HG03571 (cell line): ENCODE results near the gene DDX27.
A peak's percentile ranks its signal among the peaks of the same experiment; 100 is the strongest.
"Not testable (repeated sequence)": the region's sequence is repeated elsewhere in the genome, so short reads cannot be mapped to it uniquely, and the experiment has no call there.

ENCODE experiments used
- ATAC-seq: cut with Tn5 transposase; IDR thresholded peaks from one replicate; pipeline ENCODE4 v1.9.1; 2021; ENCODE audit not compliant: unreplicated experiment

The DDX27 gene, protein sequence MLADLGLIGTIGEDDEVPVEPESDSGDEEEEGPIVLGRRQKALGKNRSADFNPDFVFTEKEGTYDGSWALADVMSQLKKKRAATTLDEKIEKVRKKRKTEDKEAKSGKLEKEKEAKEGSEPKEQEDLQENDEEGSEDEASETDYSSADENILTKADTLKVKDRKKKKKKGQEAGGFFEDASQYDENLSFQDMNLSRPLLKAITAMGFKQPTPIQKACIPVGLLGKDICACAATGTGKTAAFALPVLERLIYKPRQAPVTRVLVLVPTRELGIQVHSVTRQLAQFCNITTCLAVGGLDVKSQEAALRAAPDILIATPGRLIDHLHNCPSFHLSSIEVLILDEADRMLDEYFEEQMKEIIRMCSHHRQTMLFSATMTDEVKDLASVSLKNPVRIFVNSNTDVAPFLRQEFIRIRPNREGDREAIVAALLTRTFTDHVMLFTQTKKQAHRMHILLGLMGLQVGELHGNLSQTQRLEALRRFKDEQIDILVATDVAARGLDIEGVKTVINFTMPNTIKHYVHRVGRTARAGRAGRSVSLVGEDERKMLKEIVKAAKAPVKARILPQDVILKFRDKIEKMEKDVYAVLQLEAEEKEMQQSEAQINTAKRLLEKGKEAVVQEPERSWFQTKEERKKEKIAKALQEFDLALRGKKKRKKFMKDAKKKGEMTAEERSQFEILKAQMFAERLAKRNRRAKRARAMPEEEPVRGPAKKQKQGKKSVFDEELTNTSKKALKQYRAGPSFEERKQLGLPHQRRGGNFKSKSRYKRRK

DNA sequence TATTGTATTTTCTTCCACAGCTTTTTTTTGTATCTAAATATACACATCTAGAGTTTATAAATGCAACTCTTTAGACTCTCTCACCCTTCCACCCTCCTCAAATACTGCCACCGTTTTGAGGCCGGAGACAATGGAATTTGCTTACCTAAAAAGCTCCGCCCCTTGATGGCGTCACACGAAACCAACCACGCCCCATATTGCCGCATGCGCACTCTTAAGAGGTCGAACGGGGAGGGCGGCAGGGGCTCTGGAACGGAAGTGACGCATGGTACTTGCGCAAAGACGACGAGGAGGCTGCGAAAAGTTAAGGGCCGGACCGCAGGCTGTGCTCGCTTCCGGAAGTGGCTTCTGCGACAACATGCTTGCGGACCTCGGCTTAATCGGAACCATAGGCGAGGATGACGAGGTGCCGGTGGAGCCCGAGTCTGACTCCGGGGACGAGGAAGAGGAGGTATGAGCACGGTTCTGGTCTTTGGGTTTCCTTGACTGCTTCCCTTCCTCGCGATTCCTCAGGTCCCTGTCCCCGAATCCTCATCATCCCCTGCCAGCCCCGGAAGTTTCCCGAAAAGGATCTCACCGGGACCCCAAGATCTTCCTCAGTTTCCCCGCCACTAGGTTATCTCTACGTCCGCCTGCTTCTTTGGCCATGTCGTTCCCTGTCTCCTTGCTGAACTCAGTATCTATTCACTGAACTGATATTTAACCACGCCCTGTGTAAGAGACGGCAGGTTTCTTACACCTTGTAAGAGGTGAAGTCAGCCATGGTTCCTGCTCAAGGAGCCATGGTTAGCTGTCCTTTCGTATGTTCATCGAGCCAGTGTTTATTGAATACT is at the start of gene DDX27:
DDX27 (plus strand) TSS at position 326 of the 833 bp plus-strand sequence; CDS start at position 359, 33 bp downstream.
- peak; percentile 81 for ATAC-seq

DNA sequence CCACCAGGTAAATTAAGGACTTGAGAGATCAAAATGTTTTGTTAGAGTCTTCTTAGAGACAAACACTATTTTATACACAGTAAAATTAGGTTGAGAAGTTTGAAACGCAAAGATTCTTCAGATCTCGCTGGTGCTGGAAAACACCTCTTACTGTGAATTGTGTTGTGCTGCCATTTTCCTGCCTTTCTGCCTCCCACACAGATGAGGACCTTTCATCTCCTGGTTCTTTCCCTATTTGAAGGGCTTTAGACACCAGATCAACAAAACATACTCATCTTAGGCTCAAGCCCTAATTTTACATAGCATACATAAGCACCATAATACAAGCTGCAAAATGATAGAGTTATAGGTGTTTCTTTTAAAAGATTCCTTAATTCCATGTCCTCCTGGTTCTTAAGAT is 49.7 kb upstream of the DDX27 start:
- ATAC-seq, result no peak

DNA sequence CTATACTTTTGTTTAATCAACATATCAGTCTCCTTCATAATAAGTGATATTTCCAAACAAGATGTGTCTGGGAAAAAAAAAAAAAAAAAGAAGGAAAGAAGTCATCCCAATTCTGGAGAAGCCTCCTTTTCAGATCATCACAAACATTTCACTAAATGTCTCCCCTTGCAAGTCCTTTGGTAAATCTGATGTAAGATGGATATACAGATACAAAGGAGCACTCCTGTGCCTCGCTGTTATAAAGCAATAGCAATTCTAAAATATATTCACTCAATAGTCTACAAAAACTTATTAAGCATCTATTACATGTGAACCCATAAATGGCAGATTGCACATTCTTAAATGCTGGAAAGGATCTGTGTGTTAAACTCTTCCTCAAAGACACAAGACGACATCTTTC is 48.5 kb upstream of the DDX27 start:
- no peak for ATAC-seq

DNA sequence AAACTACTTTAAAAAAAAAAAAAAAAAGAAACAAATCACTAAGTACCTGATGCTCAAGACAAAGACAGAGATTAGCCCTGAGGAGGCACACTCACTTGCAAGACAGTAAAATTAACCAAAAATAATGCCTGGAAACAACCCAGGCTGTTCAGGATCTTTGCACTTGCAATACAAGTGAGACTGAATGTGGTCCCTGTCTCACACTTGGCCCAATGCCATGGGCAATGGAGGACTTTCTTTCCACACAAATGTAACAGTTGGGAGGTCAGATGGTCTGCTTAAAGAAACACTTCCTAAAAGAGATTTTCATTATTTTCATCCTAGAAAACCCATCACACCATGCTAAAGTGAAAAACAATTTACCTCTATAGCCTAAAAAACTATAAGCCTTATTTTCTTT is 47.3 kb upstream of the DDX27 start:
- no peak for ATAC-seq

DNA sequence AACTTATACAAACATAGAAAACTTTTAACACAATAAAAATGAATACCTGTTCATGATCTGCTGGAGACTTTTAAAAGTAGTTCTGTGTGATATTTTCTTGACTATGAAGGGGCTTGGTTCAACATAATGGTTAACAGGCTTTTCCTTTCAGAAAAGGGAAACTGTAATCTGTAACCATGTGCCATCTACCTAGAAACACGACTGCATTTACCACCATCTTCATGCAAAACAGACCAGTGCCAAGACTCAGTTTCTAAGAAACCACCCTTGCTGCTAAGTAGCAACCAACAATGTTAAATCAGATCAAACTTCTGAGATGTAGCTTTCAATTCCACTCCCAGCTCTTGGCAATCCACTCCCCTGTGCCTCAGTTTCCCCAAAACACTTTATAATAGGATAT is 46.8 kb upstream of the DDX27 start:
- ATAC-seq, result no peak

DNA sequence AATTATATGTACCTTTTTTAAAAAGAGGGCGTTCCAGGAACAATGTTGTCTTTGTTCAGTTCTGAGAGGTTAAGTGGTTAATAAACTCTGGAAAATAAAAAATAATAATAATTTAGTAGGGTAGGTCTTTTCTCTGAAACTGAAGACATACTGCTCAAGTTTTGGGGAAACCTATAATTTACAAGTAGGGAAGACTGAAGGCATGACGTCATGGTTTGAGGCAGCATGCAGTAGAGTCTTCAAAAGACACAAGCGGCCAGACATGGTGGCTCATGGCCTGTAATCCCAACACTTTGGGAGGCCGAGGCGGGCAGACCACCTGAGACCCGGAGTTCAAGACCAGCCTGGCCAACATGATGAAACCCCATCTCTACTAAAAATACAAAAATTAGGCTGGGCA is 45.0 kb upstream of the DDX27 start:
- ATAC-seq, result no peak

DNA sequence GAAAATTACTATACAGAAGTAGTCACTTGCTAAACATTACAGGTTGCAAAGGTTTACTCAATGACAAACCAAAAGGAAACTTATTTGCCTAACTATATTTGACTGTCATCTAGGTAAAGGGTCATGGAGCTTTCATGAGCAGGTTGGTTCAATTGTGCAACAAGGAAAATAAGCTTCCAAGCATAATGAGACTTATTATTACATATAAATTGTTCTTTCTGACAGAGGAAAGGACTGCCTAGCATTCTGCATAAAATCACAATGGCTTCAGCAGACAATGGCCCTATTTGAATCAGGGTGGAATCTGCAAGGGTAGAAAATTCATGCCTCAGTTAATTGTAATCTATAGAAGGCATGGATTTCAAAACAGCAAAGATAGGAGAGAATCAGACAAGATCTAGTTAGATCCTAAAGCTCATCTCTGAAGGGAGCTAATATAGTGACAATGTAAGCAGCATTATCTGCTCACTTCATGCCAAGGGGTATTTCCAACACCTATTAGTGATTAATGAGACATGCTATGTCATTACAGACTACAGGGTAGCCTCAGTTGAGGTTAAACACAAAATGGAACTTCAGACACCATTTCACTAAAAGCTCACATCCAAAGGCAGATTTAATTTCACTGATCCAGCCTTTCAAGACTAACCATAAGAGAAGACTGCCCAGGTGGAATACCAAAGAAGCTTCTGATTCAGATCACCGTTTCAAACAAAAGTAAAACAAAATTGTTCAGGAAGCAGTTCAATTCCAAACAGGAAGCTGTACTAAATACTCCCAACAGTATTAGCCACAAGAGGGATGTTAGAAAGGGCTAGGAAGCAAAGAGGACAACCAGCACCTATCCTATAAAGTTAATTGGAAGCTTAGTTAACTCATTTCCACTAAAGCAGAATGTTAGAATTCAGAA is 39.6 kb upstream of the DDX27 start:
- no peak for ATAC-seq

DNA sequence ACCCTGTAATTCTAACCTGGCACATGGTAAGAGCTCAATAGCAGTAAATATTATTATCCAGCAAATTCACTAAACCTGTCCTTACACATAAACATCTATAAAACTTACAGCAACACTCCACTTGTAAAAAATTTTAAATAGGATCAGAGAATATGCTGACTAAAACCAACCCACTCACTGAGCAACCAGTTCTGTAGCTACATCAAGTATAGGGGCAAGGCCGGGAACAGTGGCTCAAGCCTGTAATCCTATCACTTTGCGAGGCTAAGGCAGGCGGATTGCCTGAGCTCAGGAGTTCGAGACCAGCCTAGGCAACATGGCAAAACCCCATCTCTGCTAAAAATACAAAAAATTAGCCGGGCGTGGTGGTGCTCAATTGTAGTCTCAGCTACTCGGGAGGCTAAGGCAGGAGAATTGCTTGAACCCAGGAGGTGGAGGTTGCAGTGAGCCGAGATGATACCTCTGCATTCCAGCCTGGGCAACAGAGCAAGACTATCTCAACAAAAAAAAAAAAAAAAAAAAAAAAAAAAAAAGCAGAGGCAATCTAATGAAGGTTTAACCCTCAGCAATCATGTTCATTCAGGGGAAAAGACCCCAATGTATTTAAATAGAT is 37.8 kb upstream of the DDX27 start:
- no peak for ATAC-seq

DNA sequence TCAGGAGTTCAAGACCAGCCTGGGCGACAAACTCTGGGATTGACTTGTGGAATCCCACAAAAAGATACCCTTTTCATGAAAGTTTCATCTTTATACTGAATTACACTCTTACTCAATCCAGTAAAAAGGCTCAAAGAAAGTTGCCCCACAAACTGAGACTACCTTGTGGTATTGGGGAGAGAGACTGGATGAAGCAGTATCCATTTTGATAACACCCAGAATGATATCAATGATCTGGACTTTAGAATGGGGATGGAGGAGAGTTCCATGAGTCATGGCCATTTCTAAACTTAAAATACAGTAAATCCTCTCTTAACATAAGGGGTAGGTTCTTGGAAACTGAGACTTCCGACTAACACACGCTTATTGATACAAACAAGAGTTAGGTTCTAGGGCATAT is 35.8 kb upstream of the DDX27 start:
- ATAC-seq, result no peak

DNA sequence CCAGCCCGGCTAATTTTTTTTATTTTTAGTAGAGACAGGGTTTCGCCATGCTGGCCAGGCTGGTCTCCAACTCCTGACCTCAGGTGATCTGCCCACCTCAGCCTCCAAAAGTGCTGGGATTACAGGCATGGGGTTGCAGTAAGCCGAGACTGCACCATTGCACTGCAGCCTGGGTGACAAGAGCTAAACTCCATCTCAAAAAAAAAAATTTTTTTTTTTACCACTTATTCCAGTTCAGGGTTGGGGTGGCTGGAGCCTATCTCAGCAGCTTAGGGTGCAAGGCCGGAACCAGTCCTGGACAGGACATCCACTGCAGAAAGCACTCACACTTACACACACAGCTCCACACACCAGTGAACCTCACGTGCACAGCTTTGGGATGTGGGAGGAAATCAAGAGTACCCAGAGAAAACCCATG is 35.1 kb upstream of the DDX27 start:
- not testable (repeated sequence) for ATAC-seq

DNA sequence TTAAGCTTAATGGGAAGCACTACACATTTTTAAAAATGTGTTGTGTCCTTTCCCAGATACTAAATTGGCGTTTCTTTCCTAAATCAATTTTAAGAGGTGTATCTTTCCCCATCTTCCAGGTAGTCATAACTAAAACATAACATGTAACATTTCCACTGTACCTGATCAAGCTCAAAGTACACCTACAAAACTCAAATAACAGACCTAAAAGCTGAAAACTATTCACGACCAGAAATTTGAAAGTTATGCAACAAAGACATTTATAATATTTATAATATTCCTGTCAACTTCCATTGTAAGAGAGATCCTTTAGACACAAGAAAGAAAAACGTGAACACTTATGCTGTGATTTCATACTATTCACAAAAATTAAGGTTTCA is 34.5 kb upstream of the DDX27 start:
- no peak for ATAC-seq

DNA sequence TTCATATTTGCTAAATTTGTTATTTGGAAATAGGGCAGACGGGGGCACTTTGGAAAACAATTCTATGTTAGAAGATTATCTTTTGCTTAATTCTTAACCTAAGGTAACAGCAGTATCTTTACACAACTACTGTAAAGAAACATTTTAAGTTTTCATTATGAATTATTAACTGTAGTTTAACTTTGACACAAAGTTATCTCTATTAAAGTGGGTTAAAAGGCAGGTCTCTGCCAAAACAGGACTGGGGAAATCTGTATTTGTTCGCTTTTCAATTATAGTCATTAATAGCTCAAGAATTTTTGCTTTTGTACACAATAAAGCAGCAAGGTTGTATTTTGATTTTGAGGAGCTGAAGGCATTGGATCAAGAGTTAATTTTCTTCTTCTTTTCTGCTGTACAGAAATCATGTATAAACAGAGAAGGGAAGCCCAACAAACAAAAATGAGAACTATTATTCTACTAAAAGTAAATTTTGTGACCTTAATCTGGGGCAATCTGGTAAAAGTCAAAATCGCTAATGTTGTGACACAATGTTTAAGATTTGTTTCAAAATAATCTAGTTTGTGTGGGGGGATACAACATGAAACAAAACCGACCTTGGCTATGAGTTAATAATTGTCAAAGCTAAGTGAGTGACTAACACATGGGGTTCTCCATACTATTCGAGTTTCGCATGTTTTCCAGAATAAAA is 34.0 kb upstream of the DDX27 start:
- ATAC-seq, result no peak

DNA sequence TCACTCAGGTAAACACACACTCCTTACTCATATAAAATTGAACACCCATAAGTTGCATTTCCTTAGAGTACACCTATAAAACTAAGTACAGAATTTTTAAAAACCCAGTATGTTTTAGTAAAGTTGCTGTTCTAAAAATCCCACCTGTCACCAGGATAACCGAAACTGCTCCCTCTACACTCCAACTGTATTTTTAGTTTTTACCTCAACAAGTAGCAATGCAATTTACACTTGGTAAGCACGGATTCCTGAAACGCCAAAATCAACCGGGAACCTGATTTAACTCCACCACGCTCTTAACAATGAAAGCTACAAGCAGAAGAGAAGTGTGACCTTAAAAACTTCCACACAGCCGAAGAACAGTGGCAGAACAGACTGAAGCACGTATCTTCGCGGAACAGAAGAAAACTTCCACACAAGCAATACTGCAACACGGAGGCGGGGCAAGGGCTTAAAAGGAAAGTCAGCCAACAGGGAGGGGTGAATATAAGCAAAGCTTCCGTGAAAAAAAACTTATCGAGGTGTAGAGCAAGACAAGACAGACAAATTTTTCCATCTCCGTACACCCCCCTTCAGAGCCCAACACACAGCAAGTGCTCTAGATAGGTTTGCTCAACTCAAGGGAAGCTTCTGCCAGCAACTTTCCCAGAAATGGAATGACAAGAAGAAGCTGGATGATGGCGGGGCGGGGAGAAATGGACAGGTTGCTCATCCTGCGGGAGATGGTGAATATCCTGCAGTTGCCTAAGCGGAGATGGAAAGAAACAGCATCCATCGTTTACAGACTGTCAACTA is 32.5 kb upstream of the DDX27 start:
- no peak for ATAC-seq

DNA sequence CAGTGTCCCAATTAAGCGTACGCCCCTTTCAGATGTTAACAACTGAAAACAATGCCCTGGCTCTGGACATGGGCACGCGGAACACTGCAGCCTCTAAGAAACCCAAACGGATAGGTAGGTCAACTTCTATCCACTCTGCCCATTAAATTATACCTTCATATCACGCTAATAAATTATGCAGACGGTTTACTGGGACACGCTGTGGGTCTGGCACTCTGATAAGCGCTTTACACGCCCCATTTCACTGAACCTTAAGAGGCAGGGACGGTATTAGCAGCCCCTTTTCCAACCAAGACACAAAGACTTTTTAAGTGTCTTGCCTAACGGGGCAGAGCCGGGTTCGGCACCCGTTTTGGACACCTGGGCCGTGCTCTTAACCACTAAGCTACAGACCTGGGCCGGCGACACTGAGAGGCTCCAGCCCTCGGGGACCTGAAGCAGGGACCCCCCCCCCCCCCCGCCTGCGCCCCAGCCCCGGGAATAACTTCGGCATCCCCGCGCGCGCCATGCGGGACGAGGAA is 31.8 kb upstream of the DDX27 start:
- peak; percentile 1 for ATAC-seq

DNA sequence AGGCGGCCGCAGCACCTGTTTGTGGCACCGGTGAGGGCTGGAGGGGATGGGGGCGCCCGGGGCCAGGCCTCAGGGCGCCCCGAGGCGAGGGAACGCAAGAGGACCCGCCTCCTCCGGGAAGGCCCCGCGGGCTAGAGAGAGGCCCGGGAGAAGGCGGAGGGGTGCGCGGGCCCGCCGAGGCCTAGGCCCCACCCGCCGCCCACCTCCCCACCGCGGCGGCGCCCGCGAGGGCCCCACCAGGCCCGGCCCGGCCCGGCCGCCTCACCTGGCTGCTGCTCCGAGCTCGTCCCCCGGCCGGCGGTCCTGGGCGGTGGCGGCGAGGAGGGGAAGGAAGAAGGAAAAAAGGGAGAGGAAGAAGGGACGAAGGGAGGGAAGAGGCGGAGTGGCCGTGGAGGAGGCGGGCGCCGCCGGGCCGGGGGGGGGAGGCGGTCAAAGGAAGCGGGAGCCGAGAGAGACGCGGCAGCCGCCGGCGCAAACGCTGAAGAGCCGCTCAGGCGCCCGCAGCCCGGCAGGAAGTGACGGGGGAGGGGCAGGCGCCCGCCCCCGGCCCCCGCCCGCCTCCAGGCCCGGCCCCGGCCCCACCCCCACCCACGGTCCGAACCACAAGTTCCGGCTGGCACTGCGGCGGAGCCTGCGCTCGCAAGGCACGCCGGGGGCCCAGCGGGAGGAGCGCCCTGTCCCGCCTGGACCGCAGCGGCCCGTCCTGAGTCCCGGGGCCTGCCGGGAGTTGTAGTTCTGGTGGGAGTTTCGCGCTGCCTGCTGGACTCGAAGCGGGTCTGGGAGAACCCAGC is 31.2 kb upstream of the DDX27 start, which contains the start of gene STAU1:
STAU1 (minus strand) TSS at position 484 of the 791 bp plus-strand sequence. CDS start 22,133 bp downstream, outside the sequence.
- peak; percentile 79 for ATAC-seq

DNA sequence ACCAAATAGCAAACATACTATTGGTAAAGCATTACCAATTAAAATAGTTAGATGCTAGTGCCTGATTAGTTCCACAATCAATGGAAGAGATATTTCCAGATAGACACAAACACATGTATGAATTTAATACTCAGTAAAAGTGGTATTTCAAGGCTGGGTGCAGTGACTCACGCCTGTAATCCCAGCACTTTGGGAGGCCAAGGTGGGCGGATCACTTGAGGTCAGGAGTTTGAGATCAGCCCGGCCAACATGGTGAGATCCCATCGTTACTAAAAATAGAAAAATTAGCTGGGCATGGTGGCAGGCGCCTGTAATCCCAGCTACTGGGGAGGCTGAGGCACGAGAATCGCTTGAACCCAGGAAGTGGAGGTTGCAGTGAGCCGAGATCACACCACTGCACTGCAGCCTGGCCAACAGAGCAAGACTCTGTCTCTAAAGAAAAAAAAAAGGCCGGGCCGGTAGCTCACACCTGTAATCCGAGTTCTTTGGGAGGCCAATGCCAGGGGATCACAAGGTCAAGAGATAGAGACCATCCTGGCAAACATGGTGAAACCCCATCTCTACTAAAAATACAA is 26.2 kb upstream of the DDX27 start:
- not testable (repeated sequence) for ATAC-seq

DNA sequence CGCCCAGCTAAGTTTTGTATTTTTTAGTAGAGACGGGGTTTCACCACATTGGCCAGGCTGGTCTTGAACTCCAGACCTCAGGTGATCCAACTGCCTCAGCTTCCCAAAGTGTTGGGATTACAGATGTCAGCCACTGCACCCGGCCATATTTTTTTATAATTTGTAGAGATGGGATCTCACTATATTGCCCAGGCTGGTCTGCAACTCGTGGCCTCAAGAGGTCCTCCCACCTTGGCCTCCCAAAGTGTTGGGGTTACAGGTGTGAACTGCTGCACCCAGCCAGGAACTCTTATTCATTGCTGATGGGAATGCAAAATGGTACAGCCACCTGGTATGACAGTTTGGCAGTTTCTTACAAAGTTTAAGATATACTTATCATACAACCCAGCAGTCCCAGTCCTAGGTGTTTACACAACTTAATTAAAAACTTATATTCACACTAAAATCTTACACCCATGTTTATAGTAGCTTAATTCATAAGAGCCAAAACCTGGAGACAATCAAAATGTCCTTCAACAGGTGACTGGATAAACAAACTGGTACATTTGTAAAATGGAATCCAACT is 19.4 kb upstream of the DDX27 start:
- no peak for ATAC-seq
